A673 (cell line): ENCODE results near the gene CEP170B.

Experiments
- EZH2 ChIP-seq: fragments of 200-600 bp; sonication (generic); IDR thresholded peaks from 2 replicates; pipeline ENCODE4 v1.6.1; 2017; ENCODE audit warnings: borderline replicate concordance, low read depth, mild to moderate bottlenecking, mixed read lengths, antibody characterized with exemption, low read length; ENCODE audit not compliant: poor library complexity, severe bottlenecking
- TF ChIP-seq, protein P1 (sequence below): fragments of 300-800, 200-600 bp; sonication (generic); conservative IDR thresholded peaks from 2 replicates; pipeline ENCODE4 v1.5.1; 2017; ENCODE audit warnings: low read depth, mild to moderate bottlenecking, antibody characterized with exemption, low read length, moderate library complexity, mixed read lengths

DNA sequence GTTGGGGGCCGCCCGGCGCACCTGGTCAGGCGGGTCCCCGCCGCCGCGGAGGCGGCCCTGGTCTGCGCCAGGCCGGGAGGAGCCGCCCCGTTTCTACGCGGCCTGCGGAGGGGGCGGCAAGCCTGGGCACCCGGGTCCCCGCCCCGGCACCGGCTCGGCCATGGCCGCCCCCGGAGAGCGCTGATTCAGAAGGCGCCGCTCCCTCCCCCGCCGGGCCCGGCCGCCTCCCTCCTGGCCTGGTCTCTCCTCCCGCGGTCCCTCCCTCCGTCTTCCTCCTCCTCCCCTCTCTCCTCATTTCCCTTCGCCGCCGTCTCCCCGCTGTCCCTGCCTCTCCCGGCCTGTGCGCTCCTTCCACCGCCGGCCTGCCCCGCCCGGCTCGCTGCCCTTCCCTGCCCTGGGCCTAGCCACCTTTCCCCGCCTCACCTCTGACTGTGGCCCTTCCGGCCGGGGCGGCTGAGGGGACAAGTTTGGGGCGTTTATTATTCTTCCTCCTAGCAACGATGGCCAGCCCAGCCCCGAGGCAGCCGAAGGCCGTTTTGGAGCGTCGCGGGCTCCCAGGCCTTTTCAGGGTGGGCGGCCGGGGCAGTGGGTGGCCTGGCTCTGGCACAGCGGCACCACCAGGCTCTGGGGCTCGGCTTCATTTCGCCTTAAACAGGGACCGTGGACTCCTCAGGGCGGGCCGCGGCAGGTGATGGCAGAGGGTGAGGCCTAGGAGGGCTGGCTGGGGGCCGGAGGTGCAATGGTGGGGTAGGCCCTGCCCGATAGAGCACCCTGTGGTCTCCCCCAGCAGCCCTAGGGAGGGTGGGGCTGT lies 768 bp downstream of the CEP170B start:
- TF ChIP-seq, protein P1, sequence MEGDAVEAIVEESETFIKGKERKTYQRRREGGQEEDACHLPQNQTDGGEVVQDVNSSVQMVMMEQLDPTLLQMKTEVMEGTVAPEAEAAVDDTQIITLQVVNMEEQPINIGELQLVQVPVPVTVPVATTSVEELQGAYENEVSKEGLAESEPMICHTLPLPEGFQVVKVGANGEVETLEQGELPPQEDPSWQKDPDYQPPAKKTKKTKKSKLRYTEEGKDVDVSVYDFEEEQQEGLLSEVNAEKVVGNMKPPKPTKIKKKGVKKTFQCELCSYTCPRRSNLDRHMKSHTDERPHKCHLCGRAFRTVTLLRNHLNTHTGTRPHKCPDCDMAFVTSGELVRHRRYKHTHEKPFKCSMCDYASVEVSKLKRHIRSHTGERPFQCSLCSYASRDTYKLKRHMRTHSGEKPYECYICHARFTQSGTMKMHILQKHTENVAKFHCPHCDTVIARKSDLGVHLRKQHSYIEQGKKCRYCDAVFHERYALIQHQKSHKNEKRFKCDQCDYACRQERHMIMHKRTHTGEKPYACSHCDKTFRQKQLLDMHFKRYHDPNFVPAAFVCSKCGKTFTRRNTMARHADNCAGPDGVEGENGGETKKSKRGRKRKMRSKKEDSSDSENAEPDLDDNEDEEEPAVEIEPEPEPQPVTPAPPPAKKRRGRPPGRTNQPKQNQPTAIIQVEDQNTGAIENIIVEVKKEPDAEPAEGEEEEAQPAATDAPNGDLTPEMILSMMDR, result no peak
- no peak for TF ChIP-seq EZH2
